ENCODE results near the gene PI4KA.

- TF ChIP-seq POLR2A (IDR thresholded peaks at IDR 0.05) (no peak), CTCF (IDR thresholded peaks at IDR 0.05) (no peak)
Measured at GRCh38 chr22:20884454-20884853, 25.8 kb upstream of the PI4KA start.
